ENCODE measurements around the gene MCCC1. TPM values are rescaled to one million over a fixed set of nuclear protein-coding genes. Genes with fewer than 3 reads are reported as not detected.
A peak's percentile ranks its signal among the peaks of the same experiment; 100 is the strongest.

Gene MCCC1
- total RNA-seq, 1 experiment from 2014 or later: 61.7 TPM

GRCh38 chr3:182986021-182986420 lies 113.3 kb downstream of the MCCC1 start:
- H3K36me3 ChIP-seq (ENCODE audit: insufficient read depth, low read length): no peaks in the 10 kb centered on the region
- peaks cover 2% of the 10 kb centered on the region for H3K4me1 ChIP-seq (ENCODE audit: low read length)
- no peaks in the 10 kb centered on the region for H3K9me2 ChIP-seq (replicated peaks; ENCODE audit: insufficient read depth, low read length)
- no peak overlapping the region for H2AFZ ChIP-seq (ENCODE audit: low read length)
- H3K9me3 ChIP-seq (ENCODE audit: low read length): no peaks in the 10 kb centered on the region
- H3K79me2 ChIP-seq (ENCODE audit: low read length): no peaks in the 10 kb centered on the region
- no peak overlapping the region for H3K27ac ChIP-seq (ENCODE audit: low read length)
- no peaks in the 10 kb centered on the region for H4K20me1 ChIP-seq (ENCODE audit: insufficient read depth, low read depth, low read length)
- no peak overlapping the region for H3K4me3 ChIP-seq (ENCODE audit: low read length)
- no peak overlapping the region for H3K9ac ChIP-seq (ENCODE audit: low read length)
- DNase-seq: no peak
- H3K27me3 ChIP-seq (ENCODE audit: low read length): no peaks in the 10 kb centered on the region
- H3K4me2 ChIP-seq (ENCODE audit: low read depth, low read length, poor library complexity, severe bottlenecking): no peak overlapping the region

- H3K4me3 ChIP-seq (ENCODE audit: low read length): no peak overlapping the region
- peaks cover 11% of the 10 kb centered on the region for H3K79me2 ChIP-seq (ENCODE audit: low read length)
- no peak for DNase-seq
- H3K9ac ChIP-seq (ENCODE audit: low read length): no peak overlapping the region
- no peaks in the 10 kb centered on the region for H3K27me3 ChIP-seq (ENCODE audit: low read length)
- H3K9me3 ChIP-seq (ENCODE audit: low read length): no peaks in the 10 kb centered on the region
- H3K9me2 ChIP-seq (replicated peaks; ENCODE audit: insufficient read depth, low read length): no peaks in the 10 kb centered on the region
- H2AFZ ChIP-seq (ENCODE audit: low read length): no peak overlapping the region
- peaks cover 5% of the 10 kb centered on the region; the same call in 1 of the 2 replicates for H4K20me1 ChIP-seq (ENCODE audit: insufficient read depth, low read depth, low read length)
- H3K27ac ChIP-seq (ENCODE audit: low read length): no peak overlapping the region
- no peaks in the 10 kb centered on the region for H3K36me3 ChIP-seq (ENCODE audit: insufficient read depth, low read length)
- peaks cover 8% of the 10 kb centered on the region for H3K4me1 ChIP-seq (ENCODE audit: low read length)
- H3K4me2 ChIP-seq (ENCODE audit: low read depth, low read length, poor library complexity, severe bottlenecking): no peak overlapping the region
Observed at GRCh38 chr3:182983876-182984275, 115.4 kb downstream of the MCCC1 start.

GRCh38 chr3:182981038-182981380 lies 118.3 kb downstream of the MCCC1 start:
- peaks cover 12% of the 10 kb centered on the region; the same call in 1 of the 2 replicates for H4K20me1 ChIP-seq (ENCODE audit: insufficient read depth, low read depth, low read length)
- no peaks in the 10 kb centered on the region for H3K9me2 ChIP-seq (replicated peaks; ENCODE audit: insufficient read depth, low read length)
- H3K4me2 ChIP-seq (ENCODE audit: low read depth, low read length, poor library complexity, severe bottlenecking): peak overlapping the region; percentile 90
- H3K36me3 ChIP-seq (ENCODE audit: insufficient read depth, low read length): no peaks in the 10 kb centered on the region
- H3K4me3 ChIP-seq (ENCODE audit: low read length): peak overlapping the region; percentile 75
- H3K9me3 ChIP-seq (ENCODE audit: low read length): no peaks in the 10 kb centered on the region
- DNase-seq: no peak
- no peaks in the 10 kb centered on the region for H3K27me3 ChIP-seq (ENCODE audit: low read length)
- no peak overlapping the region for H3K27ac ChIP-seq (ENCODE audit: low read length)
- peaks cover 39% of the 10 kb centered on the region for H3K79me2 ChIP-seq (ENCODE audit: low read length)
- peak overlapping the region; percentile 72 for H2AFZ ChIP-seq (ENCODE audit: low read length)
- peaks cover 37% of the 10 kb centered on the region for H3K4me1 ChIP-seq (ENCODE audit: low read length)
- peak overlapping the region; percentile 80 for H3K9ac ChIP-seq (ENCODE audit: low read length)

GRCh38 chr3:182980204-182981037 lies 118.9 kb downstream of the MCCC1 start, which contains the start of gene DCUN1D1:
Gene DCUN1D1, minus strand, starts transcription at chr3:182980538. Its CDS starts 49 bp downstream, at chr3:182980489.
- peak within 1 kb of the TSS; percentile 84 for H3K4me3 ChIP-seq (ENCODE audit: low read length)

DNA sequence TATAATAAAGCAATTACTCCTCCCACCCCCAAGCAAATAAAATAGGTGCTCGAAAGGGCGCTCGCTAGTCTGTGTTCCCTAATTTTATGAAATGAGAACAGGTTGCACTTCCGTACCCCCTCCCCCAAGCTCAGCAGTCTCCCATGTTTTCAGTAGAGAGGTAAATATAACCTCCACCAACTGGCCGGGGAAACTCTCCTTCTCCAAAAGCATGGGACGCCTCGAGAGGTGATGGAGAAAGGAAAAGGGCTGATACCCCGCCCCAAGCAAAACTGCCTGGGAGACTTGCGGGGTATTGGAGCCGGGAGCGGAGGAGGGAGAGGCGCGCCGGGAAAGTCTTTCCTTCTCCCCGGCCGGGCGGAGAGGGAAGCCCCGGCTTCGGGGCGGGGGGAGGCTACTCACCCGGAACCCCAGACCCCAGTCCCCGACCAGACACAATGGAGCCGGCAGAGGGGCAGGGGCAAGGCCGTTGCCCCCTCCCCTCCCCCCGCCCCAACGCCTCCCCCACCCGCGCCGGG lies 119.6 kb downstream of the MCCC1 start:
- Histone ChIP-seq H3K4me1 (ENCODE audit: low read length) (peaks cover 48% of the 10 kb centered on the region), H3K9ac (ENCODE audit: low read length) (peak overlapping the region; percentile 94), H3K4me3 (ENCODE audit: low read length) (peak overlapping the region; percentile 84), H3K4me2 (ENCODE audit: low read depth, low read length, poor library complexity, severe bottlenecking) (peak overlapping the region; percentile 81), H3K27me3 (ENCODE audit: low read length) (no peaks in the 10 kb centered on the region), H3K27ac (ENCODE audit: low read length) (peak overlapping the region; percentile 75), H3K79me2 (ENCODE audit: low read length) (peaks cover 52% of the 10 kb centered on the region), H3K9me2 (replicated peaks; ENCODE audit: insufficient read depth, low read length) (no peaks in the 10 kb centered on the region), H2AFZ (ENCODE audit: low read length) (no peak overlapping the region), H4K20me1 (ENCODE audit: insufficient read depth, low read depth, low read length) (peaks cover 12% of the 10 kb centered on the region; the same call in 1 of the 2 replicates), H3K36me3 (ENCODE audit: insufficient read depth, low read length) (no peaks in the 10 kb centered on the region), H3K9me3 (ENCODE audit: low read length) (no peaks in the 10 kb centered on the region)
- DNase-seq: peak; percentile 88

More at GRCh38 chr3:182980204-182981037, 118.9 kb downstream of the MCCC1 start, which contains the start of gene DCUN1D1:
- H3K27me3 ChIP-seq (ENCODE audit: low read length): no peaks in the 10 kb centered on the region
- peaks cover 45% of the 10 kb centered on the region for H3K79me2 ChIP-seq (ENCODE audit: low read length)
- DNase-seq: peak; percentile 97
- H3K4me1 ChIP-seq (ENCODE audit: low read length): peaks cover 43% of the 10 kb centered on the region
- H4K20me1 ChIP-seq (ENCODE audit: insufficient read depth, low read depth, low read length): peaks cover 12% of the 10 kb centered on the region; the same call in 1 of the 2 replicates
- peak within 1 kb of the TSS; percentile 94 for H3K9ac ChIP-seq (ENCODE audit: low read length)
- H3K4me2 ChIP-seq (ENCODE audit: low read depth, low read length, poor library complexity, severe bottlenecking): peak within 1 kb of the TSS; percentile 90
- H3K9me3 ChIP-seq (ENCODE audit: low read length): no peaks in the 10 kb centered on the region
- H3K9me2 ChIP-seq (replicated peaks; ENCODE audit: insufficient read depth, low read length): no peaks in the 10 kb centered on the region
- no peaks in the 10 kb centered on the region for H3K36me3 ChIP-seq (ENCODE audit: insufficient read depth, low read length)
- H2AFZ ChIP-seq (ENCODE audit: low read length): peak within 1 kb of the TSS; percentile 72
- H3K27ac ChIP-seq (ENCODE audit: low read length): peak within 1 kb of the TSS; percentile 75

- H3K79me2 ChIP-seq (ENCODE audit: low read length): peaks cover 57% of the 10 kb centered on the region
- H3K4me3 ChIP-seq (ENCODE audit: low read length): peak overlapping the region; percentile 84
Observed at GRCh38 chr3:182979103-182979673, 120.1 kb downstream of the MCCC1 start.

DNA sequence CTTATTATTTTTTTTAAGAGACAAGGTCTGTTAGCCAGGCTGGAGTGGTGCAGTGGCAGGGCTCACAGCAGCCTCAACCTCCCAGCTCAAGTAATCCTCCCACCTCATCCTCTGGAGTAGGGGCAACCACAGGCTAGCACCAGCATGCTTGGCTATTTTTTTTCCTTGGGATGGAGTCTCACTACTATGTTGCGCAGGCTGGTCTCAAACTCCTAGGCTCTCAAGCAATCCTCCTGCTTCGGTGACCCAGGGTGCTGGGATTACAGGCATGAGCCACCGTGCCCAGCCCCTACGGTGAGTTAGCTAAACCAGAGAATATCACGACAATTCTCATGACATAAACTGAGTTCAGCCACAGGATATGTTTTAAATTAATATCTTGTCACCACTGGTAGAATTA lies 120.9 kb downstream of the MCCC1 start:
- Histone ChIP-seq H2AFZ (ENCODE audit: low read length) (no peak overlapping the region), H3K9me2 (replicated peaks; ENCODE audit: insufficient read depth, low read length) (no peaks in the 10 kb centered on the region), H3K9ac (ENCODE audit: low read length) (peak overlapping the region; percentile 94), H4K20me1 (ENCODE audit: insufficient read depth, low read depth, low read length) (peaks cover 12% of the 10 kb centered on the region; the same call in 1 of the 2 replicates), H3K79me2 (ENCODE audit: low read length) (peaks cover 65% of the 10 kb centered on the region), H3K4me1 (ENCODE audit: low read length) (peaks cover 51% of the 10 kb centered on the region), H3K36me3 (ENCODE audit: insufficient read depth, low read length) (no peaks in the 10 kb centered on the region), H3K4me2 (ENCODE audit: low read depth, low read length, poor library complexity, severe bottlenecking) (peak overlapping the region; percentile 81), H3K27ac (ENCODE audit: low read length) (peak overlapping the region; percentile 75), H3K4me3 (ENCODE audit: low read length) (peak overlapping the region; percentile 84), H3K9me3 (ENCODE audit: low read length) (no peaks in the 10 kb centered on the region), H3K27me3 (ENCODE audit: low read length) (no peaks in the 10 kb centered on the region)
- no peak for DNase-seq

More at GRCh38 chr3:182979103-182979673, 120.1 kb downstream of the MCCC1 start:
- H3K9ac ChIP-seq (ENCODE audit: low read length): peak overlapping the region; percentile 94
- no peaks in the 10 kb centered on the region for H3K27me3 ChIP-seq (ENCODE audit: low read length)
- H3K9me3 ChIP-seq (ENCODE audit: low read length): no peaks in the 10 kb centered on the region
- no peak for DNase-seq
- H3K4me2 ChIP-seq (ENCODE audit: low read depth, low read length, poor library complexity, severe bottlenecking): peak overlapping the region; percentile 81
- peaks cover 51% of the 10 kb centered on the region for H3K4me1 ChIP-seq (ENCODE audit: low read length)
- H3K36me3 ChIP-seq (ENCODE audit: insufficient read depth, low read length): no peaks in the 10 kb centered on the region
- H4K20me1 ChIP-seq (ENCODE audit: insufficient read depth, low read depth, low read length): peaks cover 12% of the 10 kb centered on the region; the same call in 1 of the 2 replicates
- peak overlapping the region; percentile 75 for H3K27ac ChIP-seq (ENCODE audit: low read length)
- no peak overlapping the region for H2AFZ ChIP-seq (ENCODE audit: low read length)
- no peaks in the 10 kb centered on the region for H3K9me2 ChIP-seq (replicated peaks; ENCODE audit: insufficient read depth, low read length)

DNA sequence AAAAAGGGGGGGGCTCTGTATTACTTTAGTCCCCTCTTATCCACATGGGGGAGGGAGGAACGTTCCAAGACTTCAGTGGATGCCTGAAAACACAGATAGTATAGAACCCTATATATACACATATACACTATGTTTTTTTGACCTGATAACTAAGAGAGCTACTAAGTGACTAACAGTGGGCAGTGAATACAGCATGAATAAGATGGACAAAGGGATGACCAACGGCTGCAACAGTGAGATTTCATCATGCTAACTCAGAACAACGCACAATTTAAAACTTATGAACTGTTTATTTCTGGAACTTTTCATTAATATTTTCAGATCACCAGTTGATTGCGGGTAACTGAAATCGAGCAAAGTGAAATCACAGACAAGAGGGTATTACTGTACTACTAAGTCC lies 126.2 kb downstream of the MCCC1 start:
- H3K9ac ChIP-seq (ENCODE audit: low read length): no peak overlapping the region
- H3K9me2 ChIP-seq (replicated peaks; ENCODE audit: insufficient read depth, low read length): no peaks in the 10 kb centered on the region
- no peak overlapping the region for H3K4me2 ChIP-seq (ENCODE audit: low read depth, low read length, poor library complexity, severe bottlenecking)
- no peak overlapping the region for H3K27ac ChIP-seq (ENCODE audit: low read length)
- no peaks in the 10 kb centered on the region for H3K27me3 ChIP-seq (ENCODE audit: low read length)
- H3K9me3 ChIP-seq (ENCODE audit: low read length): no peaks in the 10 kb centered on the region
- H3K4me1 ChIP-seq (ENCODE audit: low read length): peaks cover 76% of the 10 kb centered on the region
- no peaks in the 10 kb centered on the region for H4K20me1 ChIP-seq (ENCODE audit: insufficient read depth, low read depth, low read length)
- H3K4me3 ChIP-seq (ENCODE audit: low read length): no peak overlapping the region
- no peaks in the 10 kb centered on the region for H3K36me3 ChIP-seq (ENCODE audit: insufficient read depth, low read length)
- no peak overlapping the region for H2AFZ ChIP-seq (ENCODE audit: low read length)
- H3K79me2 ChIP-seq (ENCODE audit: low read length): peaks cover 100% of the 10 kb centered on the region
- no peak for DNase-seq

Measured in Karpas-422 (cell line).